K562 (cell line): ENCODE results near the gene NRSN2.
A peak's percentile ranks its signal among the peaks of the same experiment; 100 is the strongest.

Source experiments
- ATF1 ChIP-seq, 2 experiments: fragments of 450-650 bp in 1 of 2; IDR thresholded peaks; 2 replicates each; pipeline ENCODE4 v1.6.1; 2016; ENCODE audit warnings: missing compliant biosample characterization in 1 of 2, missing genetic modification characterization in 1 of 2
- E2F1 ChIP-seq: sonication (generic); formaldehyde crosslinking; IDR thresholded peaks from 2 replicates; pipeline ENCODE4 v1.8.1; 2023; ENCODE audit warnings: mild to moderate bottlenecking, missing genetic modification reagents, moderate library complexity
- ELF2 ChIP-seq: fragments of 250-450 bp; sonication (Bioruptor Pico); IDR thresholded peaks from 2 replicates; pipeline ENCODE4 v1.5.0; 2021; ENCODE audit warnings: mild to moderate bottlenecking
- ELF4 ChIP-seq: fragments of 450-650 bp; formaldehyde crosslinking; IDR thresholded peaks from 2 replicates; pipeline ENCODE4 v1.4.0; 2022; ENCODE audit warnings: missing genetic modification characterization
- FOXK2 ChIP-seq, 2 experiments: fragments of 450-650 bp; IDR thresholded peaks in 1 of 2; conservative IDR thresholded peaks in 1 of 2; 2 replicates each; pipeline ENCODE4 v1.6.1; 2016; ENCODE audit warnings: low read depth in 2 of 2, mild to moderate bottlenecking in 1 of 2
- ILF3 ChIP-seq: fragments of 450-650 bp; IDR thresholded peaks from 2 replicates; pipeline ENCODE4 v1.6.1; 2018; ENCODE audit warnings: antibody characterized with exemption, mild to moderate bottlenecking, moderate library complexity, borderline replicate concordance
- JUNB ChIP-seq: fragments of 450-650 bp; formaldehyde crosslinking; conservative IDR thresholded peaks from 2 replicates; pipeline ENCODE4 v1.4.0; 2020; ENCODE audit warnings: mild to moderate bottlenecking
- NFIC ChIP-seq: fragments of 450-650 bp; IDR thresholded peaks from 2 replicates; pipeline ENCODE4 v1.6.1; 2017; ENCODE audit warnings: mild to moderate bottlenecking, inconsistent platforms
- PHF8 ChIP-seq: fragments of 200-600 bp; sonication (generic); IDR thresholded peaks from 2 replicates; pipeline ENCODE4 v1.6.1; 2012; ENCODE audit warnings: mixed run types, mild to moderate bottlenecking, inconsistent platforms, low read length, moderate library complexity, borderline replicate concordance
- SRF ChIP-seq, 2 experiments: fragments of 250-450, 450-650 bp in 1 of 2; sonication (Bioruptor Pico) in 1 of 2; sonication (generic) in 1 of 2; formaldehyde crosslinking; IDR thresholded peaks; 2 replicates each; pipeline versions ENCODE4 v1.5.0 to v1.5.1; 2020 to 2022; ENCODE audit warnings: mild to moderate bottlenecking in 1 of 2, missing genetic modification reagents in 1 of 2
- STAT5B ChIP-seq: fragments of 250-450 bp; sonication (Bioruptor Pico); IDR thresholded peaks from 2 replicates; pipeline ENCODE4 v1.8.0; 2021; ENCODE audit warnings: mild to moderate bottlenecking, inconsistent platforms
- TF ChIP-seq, protein P1 (sequence below), 2 experiments: IDR thresholded peaks in 1 of 2; conservative IDR thresholded peaks in 1 of 2; 2 replicates each; pipeline ENCODE4 v1.6.1; 2016; ENCODE audit warnings: low read depth in 2 of 2, mild to moderate bottlenecking in 1 of 2, missing compliant biosample characterization in 1 of 2, missing genetic modification characterization in 1 of 2, moderate library complexity in 1 of 2

DNA sequence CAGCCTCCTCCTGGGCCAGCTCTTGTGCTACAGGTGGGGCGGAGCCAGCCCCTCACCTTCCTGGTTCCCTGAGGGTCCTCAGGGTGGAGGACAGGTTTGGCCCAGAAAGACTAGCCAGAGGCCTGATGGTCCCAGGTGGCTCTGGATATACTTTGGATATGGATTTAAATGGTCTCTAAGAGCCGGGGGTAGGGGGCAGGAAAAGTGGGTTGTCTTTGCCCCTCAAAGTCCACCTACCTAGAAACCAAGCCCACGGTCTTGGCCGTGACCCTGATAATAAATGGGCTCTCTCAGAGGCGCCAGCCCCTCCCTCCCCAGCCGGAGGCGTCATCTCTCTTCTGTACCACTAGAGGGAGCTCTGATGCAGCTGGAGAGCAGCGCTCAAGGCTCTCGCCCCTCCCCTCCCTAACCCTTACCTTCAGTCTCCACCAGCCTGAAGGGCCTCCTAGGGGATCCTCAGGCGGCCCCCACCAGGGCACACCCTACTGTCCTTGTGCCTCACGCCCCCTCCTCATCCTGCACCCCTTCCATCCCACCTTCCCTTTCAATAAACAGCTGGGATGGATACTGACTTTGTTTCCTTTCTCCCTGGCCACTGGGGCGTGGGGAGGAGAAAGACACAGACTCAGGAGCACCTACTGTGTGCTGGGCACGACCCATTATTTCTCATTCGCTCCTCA lies 7.5 kb downstream of the NRSN2 start:
- TF ChIP-seq ELF2 (CRISPR knock-in tag) (no peak), ATF1 (CRISPR knock-in tag; IDR thresholded peaks at IDR 0.05) (no peak), ATF1 (tag; IDR thresholded peaks at IDR 0.05) (peak; percentile 42; the same call in 1 of the 2 replicates), FOXK2 (conservative IDR thresholded peaks at IDR 0.05 in 1 of 2, IDR thresholded peaks at IDR 0.05 in 1 of 2; ENCODE audit: low read depth in 2 of 2) (no peak), PHF8 (no peak), NFIC (0 out of 2 replicates have a peak, but pooled peaks have one; percentile 5), SRF (CRISPR knock-in tag; IDR thresholded peaks at IDR 0.05) (no peak), JUNB (no peak), E2F1 (CRISPR knock-in tag) (no peak), ILF3 (no peak), ELF4 (CRISPR knock-in tag) (no peak), STAT5B (CRISPR knock-in tag) (no peak)
- TF ChIP-seq, protein P1, sequence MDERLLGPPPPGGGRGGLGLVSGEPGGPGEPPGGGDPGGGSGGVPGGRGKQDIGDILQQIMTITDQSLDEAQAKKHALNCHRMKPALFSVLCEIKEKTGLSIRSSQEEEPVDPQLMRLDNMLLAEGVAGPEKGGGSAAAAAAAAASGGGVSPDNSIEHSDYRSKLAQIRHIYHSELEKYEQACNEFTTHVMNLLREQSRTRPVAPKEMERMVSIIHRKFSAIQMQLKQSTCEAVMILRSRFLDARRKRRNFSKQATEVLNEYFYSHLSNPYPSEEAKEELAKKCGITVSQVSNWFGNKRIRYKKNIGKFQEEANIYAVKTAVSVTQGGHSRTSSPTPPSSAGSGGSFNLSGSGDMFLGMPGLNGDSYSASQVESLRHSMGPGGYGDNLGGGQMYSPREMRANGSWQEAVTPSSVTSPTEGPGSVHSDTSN (CRISPR knock-in tag; IDR thresholded peaks at IDR 0.05; ENCODE audit: low read depth) = no peak
- TF ChIP-seq, protein P1 (tag; conservative IDR thresholded peaks at IDR 0.05; ENCODE audit: low read depth) = no peak
